IMR-90 (cell line): ENCODE measurements around the gene SLC6A16. TPM values are rescaled to one million over a fixed set of nuclear protein-coding genes. Genes with fewer than 3 reads are reported as not detected.

Source experiments
- ATAC-seq: fragments of 200-7000 bp; cut with Tn5 transposase; 2 replicates; pipeline ENCODE4 v1.9.1; 2020; ENCODE audit warnings: low read depth, mild to moderate bottlenecking, moderate library complexity
- BruUV-seq: library from RNA; stranded (reverse); fragments of 400-500 nt; replicated peaks from 2 replicates; lab custom pipeline; 2021; lab: Mats Ljungman, UMichigan
- CTCF ChIA-PET: fragments of 300-600 bp; formaldehyde crosslinking; extraction: SDS; loops from one replicate; lab custom pipeline; 2021; ENCODE audit warnings: antibody characterized with exemption; lab: Yijun Ruan, JAX
- POLR2A ChIA-PET: fragments of 300-600 bp; sonication (Branson Sonifier 250); formaldehyde crosslinking; loops from one replicate; lab custom pipeline; 2022; ENCODE audit warnings: antibody characterized with exemption; ENCODE audit not compliant: unreplicated experiment; lab: Charles Lee
- DNase-seq: peaks from one replicate; pipeline ENCODE4 v3.0.0; 2013
- H2AFZ ChIP-seq: replicated peaks from 2 replicates; pipeline ENCODE3; 2013; ENCODE audit warnings: low read length, mild to moderate bottlenecking; ENCODE audit not compliant: poor library complexity
- H2AK5ac ChIP-seq: 2 replicates; pipeline ENCODE4 v1.6.1; 2013; ENCODE audit warnings: low read depth, low read length, inconsistent platforms
- H2AK9ac ChIP-seq: replicated peaks from 2 replicates; pipeline ENCODE3; 2013; ENCODE audit warnings: mild to moderate bottlenecking, low read depth, low read length, moderate library complexity; ENCODE audit not compliant: poor library complexity
- H2BK120ac ChIP-seq: 2 replicates; pipeline ENCODE4 v1.6.1; 2013; ENCODE audit warnings: low read depth, low read length, inconsistent platforms
- H2BK15ac ChIP-seq: 3 replicates; pipeline ENCODE4 v1.6.1; 2013; ENCODE audit warnings: low read depth, low read length, inconsistent platforms
- H2BK20ac ChIP-seq: 2 replicates; pipeline ENCODE4 v1.6.1; 2013; ENCODE audit warnings: low read depth, mild to moderate bottlenecking, inconsistent platforms, low read length, moderate library complexity
- H2BK5ac ChIP-seq: 2 replicates; pipeline ENCODE4 v1.6.1; 2013; ENCODE audit warnings: mild to moderate bottlenecking, low read depth, low read length, inconsistent platforms; ENCODE audit not compliant: poor library complexity, severe bottlenecking
- H3K14ac ChIP-seq: replicated peaks from 2 replicates; pipeline ENCODE4 v1.6.1; 2013; ENCODE audit warnings: low read depth, low read length, inconsistent platforms
- H3K18ac ChIP-seq: 2 replicates; pipeline ENCODE4 v1.6.1; 2013; ENCODE audit warnings: low read depth, low read length, control low read depth
- H3K23ac ChIP-seq: 2 replicates; pipeline ENCODE4 v1.6.1; 2013; ENCODE audit warnings: low read depth, low read length, inconsistent platforms
- H3K27ac ChIP-seq: 2 replicates; pipeline ENCODE4 v1.5.1; 2013; ENCODE audit warnings: mild to moderate bottlenecking, control low read depth, low read length; ENCODE audit not compliant: insufficient read depth
- H3K27me3 ChIP-seq: 2 replicates; pipeline ENCODE4 v1.6.1; 2013; ENCODE audit warnings: low read length; ENCODE audit not compliant: control insufficient read depth, insufficient read depth
- H3K36me3 ChIP-seq: 2 replicates; pipeline ENCODE4 v1.6.1; 2013; ENCODE audit warnings: low read length, mixed read lengths; ENCODE audit not compliant: control insufficient read depth, insufficient read depth
- H3K4ac ChIP-seq: 2 replicates; pipeline ENCODE4 v1.6.1; 2013; ENCODE audit warnings: low read depth, low read length, inconsistent platforms
- H3K4me1 ChIP-seq: 2 replicates; pipeline ENCODE4 v1.6.1; 2013; ENCODE audit warnings: low read length, mixed read lengths; ENCODE audit not compliant: control insufficient read depth, insufficient read depth
- H3K4me2 ChIP-seq: 2 replicates; pipeline ENCODE4 v1.6.1; 2013; ENCODE audit warnings: low read depth, mild to moderate bottlenecking, control low read depth, low read length, moderate library complexity
- H3K4me3 ChIP-seq: 2 replicates; pipeline ENCODE4 v1.5.1; 2013; ENCODE audit warnings: low read depth, mild to moderate bottlenecking, control low read depth, low read length, moderate library complexity; ENCODE audit not compliant: insufficient read depth
- H3K56ac ChIP-seq: 2 replicates; pipeline ENCODE4 v1.6.1; 2013; ENCODE audit warnings: low read length, inconsistent platforms; ENCODE audit not compliant: insufficient read depth; ENCODE audit errors: extremely low read depth
- H3K79me1 ChIP-seq, 2 experiments: 2 replicates each; pipeline ENCODE4 v1.6.1; 2013; ENCODE audit warnings: low read length in 2 of 2, inconsistent platforms in 1 of 2, low read depth in 1 of 2
- H3K9ac ChIP-seq: 2 replicates; pipeline ENCODE4 v1.6.1; 2013; ENCODE audit warnings: low read depth, low read length, control low read depth
- H3K9me1 ChIP-seq: 2 replicates; pipeline ENCODE4 v1.6.1; 2013; ENCODE audit warnings: low read length, inconsistent platforms; ENCODE audit not compliant: insufficient read depth
- H3K9me3 ChIP-seq: 2 replicates; pipeline ENCODE4 v1.6.1; 2013; ENCODE audit warnings: low read length; ENCODE audit not compliant: control insufficient read depth, insufficient read depth
- H4K20me1 ChIP-seq: 2 replicates; pipeline ENCODE4 v1.6.1; 2013; ENCODE audit warnings: low read length, inconsistent platforms; ENCODE audit not compliant: insufficient read depth
- H4K5ac ChIP-seq: 2 replicates; pipeline ENCODE4 v1.6.1; 2013; ENCODE audit warnings: mild to moderate bottlenecking, low read depth, low read length, control low read depth
- H4K8ac ChIP-seq, 2 experiments: 2 replicates each; pipeline ENCODE4 v1.6.1; 2013; ENCODE audit warnings: low read depth in 2 of 2, low read length in 2 of 2, control low read depth in 1 of 2, inconsistent platforms in 1 of 2
- H4K91ac ChIP-seq: 2 replicates; pipeline ENCODE4 v1.6.1; 2013; ENCODE audit warnings: low read depth, low read length, inconsistent platforms; ENCODE audit not compliant: insufficient read depth
- FOS ChIP-seq: fragments of 150-350 bp; IDR thresholded peaks from 2 replicates; pipeline ENCODE4 v1.6.1; 2016; ENCODE audit warnings: low read depth, low read length
- MAFK ChIP-seq: IDR thresholded peaks from 2 replicates; pipeline ENCODE4 v1.6.1; 2012; ENCODE audit warnings: low read depth, low read length, improper control_type of control experiment
- MAZ ChIP-seq: IDR thresholded peaks from 2 replicates; pipeline ENCODE4 v1.6.1; 2012; ENCODE audit warnings: low read depth, mild to moderate bottlenecking, low read length, improper control_type of control experiment, moderate library complexity, borderline replicate concordance
- MXI1 ChIP-seq: IDR thresholded peaks from 2 replicates; pipeline ENCODE4 v1.6.1; 2012; ENCODE audit warnings: low read depth, mild to moderate bottlenecking, low read length, moderate library complexity, borderline replicate concordance
- RAD21 ChIP-seq: IDR thresholded peaks from 2 replicates; pipeline ENCODE4 v1.6.1; 2012; ENCODE audit warnings: low read length, improper control_type of control experiment
- RCOR1 ChIP-seq: IDR thresholded peaks from 2 replicates; pipeline ENCODE4 v1.6.1; 2012; ENCODE audit warnings: mild to moderate bottlenecking, low read length, improper control_type of control experiment; ENCODE audit not compliant: insufficient replicate concordance
- RFX5 ChIP-seq: IDR thresholded peaks from 2 replicates; pipeline ENCODE4 v1.8.0; 2012; ENCODE audit warnings: low read depth, mild to moderate bottlenecking, low read length, moderate library complexity
- SMC3 ChIP-seq: fragments of 150-350 bp; IDR thresholded peaks from 2 replicates; pipeline ENCODE4 v1.6.1; 2016; ENCODE audit warnings: low read depth, mild to moderate bottlenecking, antibody characterized with exemption, low read length, moderate library complexity
- WGBS, 2 experiments: methylation state at CpG; one replicate each; pipeline versions ENCODE4 v1.1.5 to v1.1.7; 2013; ENCODE audit warnings: missing lambda C conversion rate in 2 of 2; ENCODE audit not compliant: insufficient read length in 1 of 2; ENCODE audit errors: extremely low coverage in 2 of 2; 5-methylcytosine and 5-hydroxymethylcytosine counted together
- dilution Hi-C: fragments of 300-500 bp; cut with HindIII; formaldehyde crosslinking; loops from one replicate; pipeline ENCODE4 v1.14.3; 2018; ENCODE audit warnings: low sequenced_read_pairs; ENCODE audit not compliant: unreplicated experiment
- in situ Hi-C: fragments of 300-500 bp; cut with MboI; formaldehyde crosslinking; loops from 3 replicates; pipeline ENCODE4 v1.14.3; 2019; ENCODE audit warnings: low sequenced_read_pairs, inconsistent platforms, mixed read lengths
- intact Hi-C: fragments of 100-400 bp; cut with micrococcal nuclease; formaldehyde crosslinking; loops from 2 replicates; pipeline ENCODE4 v1.10.0; 2022
- polyA plus RNA-seq, 3 experiments: library from polyadenylated mRNA; depleted of rRNA; stranded (reverse); fragments of >200 nt; gene quantifications; 2 replicates each; pipeline ENCODE4 v1.2.3, GENCODE V29; 2012; ENCODE audit warnings: low replicate concordance in 1 of 3
- total RNA-seq: library from RNA; depleted of rRNA; stranded (reverse); fragments of >200 nt; gene quantifications from 2 replicates; pipeline ENCODE4 v1.2.3, GENCODE V29; 2012
- TF ChIP-seq, protein P1 (sequence below): conservative IDR thresholded peaks from 2 replicates; pipeline ENCODE4 v1.5.1; 2012; ENCODE audit warnings: mild to moderate bottlenecking, low read depth, low read length, improper control_type of control experiment

SLC6A16 gene
- total and polyA plus RNA-seq, 2 of the 4 experiments (the other 2 are of a cell fraction) = 0.18 to 0.89 TPM

DNA sequence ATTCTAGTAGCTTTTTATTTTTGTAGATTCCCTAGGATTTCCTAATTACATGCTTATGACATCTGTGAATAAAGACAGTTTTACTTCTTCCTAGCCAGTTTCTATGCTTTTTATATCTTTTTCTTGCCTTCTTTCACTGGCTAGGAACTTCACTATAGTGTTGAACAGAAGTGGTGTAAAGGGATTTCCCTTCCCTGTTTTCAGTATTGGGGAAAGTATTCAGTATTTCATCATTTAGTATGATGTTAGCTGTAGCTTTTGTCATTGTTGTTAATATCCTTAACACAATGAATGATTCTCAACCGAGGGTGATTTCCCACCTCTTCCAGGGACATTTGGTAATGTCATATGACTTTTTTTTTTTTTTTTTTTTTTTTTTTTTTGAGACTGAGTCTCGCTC, 77.3 kb downstream of the SLC6A16 start:
- Histone ChIP-seq H3K14ac (no peak overlapping the region), H3K4me1 (no peaks in the 10 kb centered on the region), H4K91ac (no peak overlapping the region), H3K23ac (no peak overlapping the region), H3K4ac (no peak overlapping the region), H2BK15ac (no peak overlapping the region), H3K4me2 (no peak overlapping the region), H2BK20ac (no peak overlapping the region), H3K36me3 (no peaks in the 10 kb centered on the region), H3K27ac (no peak overlapping the region), H2BK5ac (no peak overlapping the region), H3K79me1 (no peaks in the 10 kb centered on the region), H4K5ac (no peak overlapping the region), H3K9me1 (no peaks in the 10 kb centered on the region), H4K8ac (no peak overlapping the region), H2AK5ac (no peak overlapping the region), H2AFZ (no peak overlapping the region), H3K18ac (no peak overlapping the region), H3K9me3 (no peaks in the 10 kb centered on the region), H2BK120ac (no peak overlapping the region), H3K4me3 (no peak overlapping the region), H3K27me3 (peaks cover 20% of the 10 kb centered on the region), H2AK9ac (no peak overlapping the region), H3K56ac (no peak overlapping the region), H4K20me1 (no peaks in the 10 kb centered on the region), H3K9ac (no peak overlapping the region)
- BruUV-seq = no TSS peak
- dilution Hi-C loops (no loop called here), intact Hi-C loops (no loop called here), in situ Hi-C loops (no loop called here)
- DNase-seq (no peak), ATAC-seq (no peak)
- TF ChIP-seq, protein P1, sequence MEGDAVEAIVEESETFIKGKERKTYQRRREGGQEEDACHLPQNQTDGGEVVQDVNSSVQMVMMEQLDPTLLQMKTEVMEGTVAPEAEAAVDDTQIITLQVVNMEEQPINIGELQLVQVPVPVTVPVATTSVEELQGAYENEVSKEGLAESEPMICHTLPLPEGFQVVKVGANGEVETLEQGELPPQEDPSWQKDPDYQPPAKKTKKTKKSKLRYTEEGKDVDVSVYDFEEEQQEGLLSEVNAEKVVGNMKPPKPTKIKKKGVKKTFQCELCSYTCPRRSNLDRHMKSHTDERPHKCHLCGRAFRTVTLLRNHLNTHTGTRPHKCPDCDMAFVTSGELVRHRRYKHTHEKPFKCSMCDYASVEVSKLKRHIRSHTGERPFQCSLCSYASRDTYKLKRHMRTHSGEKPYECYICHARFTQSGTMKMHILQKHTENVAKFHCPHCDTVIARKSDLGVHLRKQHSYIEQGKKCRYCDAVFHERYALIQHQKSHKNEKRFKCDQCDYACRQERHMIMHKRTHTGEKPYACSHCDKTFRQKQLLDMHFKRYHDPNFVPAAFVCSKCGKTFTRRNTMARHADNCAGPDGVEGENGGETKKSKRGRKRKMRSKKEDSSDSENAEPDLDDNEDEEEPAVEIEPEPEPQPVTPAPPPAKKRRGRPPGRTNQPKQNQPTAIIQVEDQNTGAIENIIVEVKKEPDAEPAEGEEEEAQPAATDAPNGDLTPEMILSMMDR = no peak
- TF ChIP-seq RCOR1 = no peak
- no peak for TF ChIP-seq RAD21
- TF ChIP-seq FOS = no peak
- TF ChIP-seq MXI1 = no peak
- TF ChIP-seq RFX5 = no peak
- TF ChIP-seq MAZ = no peak
- no peak for TF ChIP-seq SMC3
- no peak for TF ChIP-seq MAFK
- WGBS, 2 experiments = no CpG with 5 or more reads among the region's 2 CpGs
- POLR2A ChIA-PET = no interaction called here
- CTCF ChIA-PET = no interaction called here
